Head of caudate nucleus (tissue), 42 donors: Measurements from ENCODE around the gene ANXA11.

Experiments
- DNase-seq, 42 donors: peaks; one replicate each; pipeline versions ENCODE4 v3.0.0 to v3.0.0-alpha.2; 2020 to 2021; ENCODE audit warnings: mixed read lengths in 7 of 42
- intact Hi-C: fragments of 100-400 bp; cut with DNase I; formaldehyde crosslinking; loops from one replicate; pipeline ENCODE4 v1.15.0; 2022

The ANXA11 gene

GRCh38 chr10:80171248-80171660, 34.1 kb downstream of the ANXA11 start:
- no peak for DNase-seq
- intact Hi-C loops: no loop called here

DNA sequence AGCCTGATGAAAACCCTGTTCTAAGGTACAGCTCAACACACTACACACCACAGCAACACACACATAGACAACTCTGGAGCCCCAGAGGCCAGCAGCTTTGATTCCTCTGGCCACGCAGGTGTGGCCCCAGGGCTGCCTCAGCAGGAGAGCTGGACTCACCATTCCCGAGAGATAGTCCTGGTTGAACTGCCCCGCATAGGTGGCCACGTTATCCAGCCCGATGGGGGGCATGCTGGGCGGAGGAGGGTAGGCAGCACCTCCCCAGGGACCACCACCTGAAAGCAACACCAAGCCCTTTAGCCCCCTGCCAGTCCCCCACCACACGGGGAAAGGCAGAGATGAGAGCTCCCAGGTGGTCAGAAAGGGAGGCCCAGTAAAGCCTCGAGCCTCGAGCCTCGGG, 34.7 kb downstream of the ANXA11 start:
- intact Hi-C loops: no loop called here
- DNase-seq: peak in 1 of 42 donors; percentile 10

GRCh38 chr10:80170026-80170425, 35.3 kb downstream of the ANXA11 start:
- intact Hi-C loops: no loop called here
- no peak for DNase-seq

GRCh38 chr10:80168679-80169380, 36.5 kb downstream of the ANXA11 start:
- intact Hi-C loops: no loop called here
- no peak for DNase-seq

GRCh38 chr10:80168162-80168511, 37.2 kb downstream of the ANXA11 start:
- intact Hi-C loops: no loop called here
- DNase-seq: peak in 1 of 42 donors; percentile 25

DNA sequence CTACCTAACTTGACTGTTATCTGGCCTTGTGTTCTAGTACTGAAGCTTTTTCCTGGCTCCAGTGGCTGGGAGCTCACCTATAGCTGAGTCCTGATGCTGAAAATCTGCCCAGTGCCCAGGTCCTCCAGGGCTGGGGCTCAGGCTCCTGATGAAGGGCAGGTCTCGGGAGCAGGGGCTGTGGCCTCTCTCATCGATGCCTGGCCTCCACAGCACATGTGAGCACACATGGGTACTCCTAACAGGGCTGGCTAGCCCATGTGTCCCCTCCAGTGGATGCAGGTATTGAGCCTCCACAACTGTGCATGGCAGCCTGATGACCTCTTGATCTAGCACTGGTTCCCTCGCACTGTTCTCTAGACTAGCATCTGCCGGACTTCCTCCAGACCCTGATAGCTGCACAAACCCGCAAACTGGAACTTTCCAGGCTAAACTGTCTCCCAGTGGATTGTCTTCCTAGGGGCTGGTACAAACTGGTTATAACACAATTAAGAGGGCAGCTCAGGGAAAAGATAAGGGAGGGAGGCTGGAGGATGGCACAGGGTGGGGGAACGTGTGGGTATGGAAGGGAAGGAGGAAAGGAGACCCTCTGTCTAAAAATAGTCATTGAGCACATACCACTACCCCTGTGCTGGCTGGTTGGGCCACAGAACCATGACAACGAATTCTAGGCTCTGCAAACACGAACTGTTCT, 37.7 kb downstream of the ANXA11 start:
- DNase-seq: no peak
- intact Hi-C loops: no loop called here

DNA sequence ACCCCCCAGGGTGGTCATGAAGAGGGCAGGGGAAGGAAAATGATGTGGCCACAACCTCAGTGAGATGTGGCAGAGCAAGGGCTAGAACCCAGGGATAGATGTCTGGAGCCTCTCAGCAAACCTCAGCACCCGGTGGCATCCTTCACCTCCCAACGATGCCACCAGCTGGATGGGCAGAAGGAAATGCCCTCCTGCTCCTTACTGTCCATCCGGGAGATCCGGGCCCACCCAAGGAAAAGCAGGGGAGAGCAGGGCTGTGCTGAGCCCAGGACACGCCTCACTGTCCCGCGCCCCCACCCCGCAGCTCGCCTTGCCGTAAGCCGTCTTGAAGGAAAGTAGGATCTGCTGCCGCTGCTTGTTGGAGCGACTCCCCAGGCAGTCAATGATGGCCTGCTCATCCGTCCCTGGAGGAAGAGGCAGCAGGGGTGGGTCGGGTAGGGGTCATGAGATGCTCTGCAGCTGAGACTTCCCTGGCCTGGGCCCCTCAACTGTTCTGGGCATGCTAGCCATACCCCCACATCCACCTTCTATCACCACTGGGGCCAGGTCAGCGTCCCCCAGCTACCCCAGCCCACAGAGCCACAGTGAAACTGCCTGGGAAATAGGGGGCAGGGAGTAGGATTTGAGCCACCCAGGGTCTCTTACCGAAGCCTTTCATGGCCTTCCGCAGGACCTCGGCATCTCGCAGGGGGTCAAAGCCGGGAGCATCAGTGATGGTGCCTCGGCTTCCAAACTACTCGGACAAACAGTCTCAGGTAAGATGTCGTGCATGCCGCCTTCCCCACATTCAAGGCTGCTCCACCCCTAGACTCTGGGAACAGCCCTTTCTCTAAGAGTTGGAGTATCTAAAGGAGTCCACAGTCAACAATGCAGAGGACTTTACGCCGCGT, 38.5 kb downstream of the ANXA11 start:
- no peak for DNase-seq
- intact Hi-C loops: no loop called here

GRCh38 chr10:80165173-80165572, 40.2 kb downstream of the ANXA11 start:
- intact Hi-C loops: no loop called here
- DNase-seq: no peak

DNA sequence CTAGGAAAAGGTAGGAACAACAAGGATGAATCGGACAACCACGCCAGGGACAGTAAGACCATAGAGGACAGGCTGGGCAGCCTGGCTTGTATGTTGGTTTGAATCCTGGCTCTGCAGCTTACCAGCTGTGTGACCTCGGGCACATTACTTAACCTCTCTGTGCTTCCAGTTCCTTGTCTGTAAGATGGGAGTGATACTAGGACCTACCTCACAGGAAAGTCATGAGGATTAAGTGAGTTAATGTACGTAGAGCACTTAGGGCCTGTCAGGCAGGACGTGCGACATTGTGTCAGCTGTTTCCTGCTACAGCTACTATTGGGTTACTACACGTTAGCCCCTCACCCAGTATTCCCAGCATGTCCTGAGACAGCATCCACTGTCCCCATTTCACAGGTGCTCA, 40.7 kb downstream of the ANXA11 start:
- intact Hi-C loops: no loop called here
- no peak for DNase-seq

- peak in 1 of 42 donors; percentile 0 for DNase-seq
- intact Hi-C loops: no loop called here
Observed at GRCh38 chr10:80163741-80164341, 41.5 kb downstream of the ANXA11 start.

DNA sequence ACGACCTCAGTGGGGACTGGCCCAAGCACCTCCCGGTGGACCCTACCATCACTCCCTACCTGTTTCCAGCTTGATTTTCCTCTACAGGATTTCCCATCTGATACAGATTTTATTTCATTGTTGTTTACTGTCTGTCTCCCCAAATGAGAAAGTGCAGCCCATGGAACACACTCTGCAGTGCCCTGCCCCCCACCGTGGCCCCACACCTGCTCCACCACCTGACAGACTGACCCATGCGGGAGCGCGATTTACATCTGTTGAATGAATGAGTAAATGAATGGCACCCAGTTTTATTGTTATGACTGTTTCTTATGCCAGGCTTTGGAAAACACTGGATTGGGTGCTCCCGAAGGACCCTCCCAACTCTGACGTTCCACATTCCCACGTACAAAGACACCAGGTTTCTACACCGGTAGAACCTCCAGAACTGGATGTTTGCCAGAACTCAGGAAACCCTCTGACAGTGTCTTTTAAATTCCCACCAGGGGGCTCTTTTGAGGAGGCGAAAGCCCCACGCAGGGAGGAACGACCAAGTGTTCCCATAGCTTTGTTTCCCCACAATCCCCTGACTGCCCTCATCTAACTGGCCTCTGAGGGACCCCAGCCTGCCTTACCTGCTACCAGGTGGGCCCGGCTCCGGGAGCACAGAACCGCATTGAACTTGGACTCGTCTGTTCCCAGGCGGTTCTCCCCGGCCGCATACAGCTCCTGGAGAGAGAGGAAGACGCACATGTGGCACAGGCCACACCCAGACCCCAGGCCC, 43.8 kb downstream of the ANXA11 start:
- peak in 1 of 42 donors; percentile 26 for DNase-seq
- intact Hi-C loops: no loop called here

DNA sequence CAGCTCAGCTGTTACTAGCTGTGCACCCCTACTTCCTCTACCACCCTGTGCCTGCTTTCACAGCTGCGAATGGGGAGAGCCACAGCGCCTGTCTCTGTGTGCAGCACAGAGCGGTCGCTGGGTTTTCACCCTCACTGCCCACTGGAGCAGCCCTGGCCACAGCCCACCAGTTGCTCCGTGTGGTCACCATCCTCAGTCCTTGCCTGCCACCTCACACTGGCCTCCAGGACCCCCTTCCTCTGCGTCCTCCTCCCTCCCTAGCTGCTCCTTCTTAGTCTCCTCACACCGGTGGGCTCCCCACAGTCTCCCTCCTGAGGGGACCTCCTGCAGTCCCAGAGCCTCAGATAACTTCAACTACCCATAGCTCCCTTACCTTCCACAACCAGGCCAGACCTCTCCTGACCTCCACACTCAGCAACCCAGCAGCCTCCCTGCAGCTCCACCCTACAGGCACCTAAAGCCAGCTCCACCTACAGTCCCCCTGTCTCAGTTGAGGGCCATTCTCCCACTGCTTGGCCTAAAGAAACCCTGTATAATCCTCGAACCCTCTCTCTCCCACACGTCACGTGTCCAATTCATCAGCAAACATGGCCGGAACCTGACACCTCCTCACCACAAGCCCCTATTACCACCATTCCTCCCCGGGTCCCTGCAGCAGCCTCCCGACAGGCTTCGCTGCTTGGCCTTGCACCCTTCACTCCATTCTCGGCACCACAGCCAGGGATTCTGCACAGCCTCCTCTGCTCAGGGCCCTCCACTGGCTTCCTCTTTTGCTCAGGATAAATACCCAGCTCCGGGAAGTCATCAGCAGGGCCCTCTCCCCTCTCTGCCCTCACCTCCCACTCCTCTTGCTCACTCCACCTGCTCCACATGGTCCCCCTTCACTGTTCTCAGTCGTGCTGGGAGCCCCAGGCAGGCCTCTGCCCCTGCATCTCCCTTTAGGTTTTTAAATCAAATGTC, 44.7 kb downstream of the ANXA11 start:
- intact Hi-C loops: no loop called here
- no peak for DNase-seq

GRCh38 chr10:80159166-80159873, 46.0 kb downstream of the ANXA11 start:
- no peak for DNase-seq
- intact Hi-C loops: loop anchor here (10.0 kb wide), 1 partner anchor 45 kb away; the partner anchor contains the start of gene ANXA11

DNA sequence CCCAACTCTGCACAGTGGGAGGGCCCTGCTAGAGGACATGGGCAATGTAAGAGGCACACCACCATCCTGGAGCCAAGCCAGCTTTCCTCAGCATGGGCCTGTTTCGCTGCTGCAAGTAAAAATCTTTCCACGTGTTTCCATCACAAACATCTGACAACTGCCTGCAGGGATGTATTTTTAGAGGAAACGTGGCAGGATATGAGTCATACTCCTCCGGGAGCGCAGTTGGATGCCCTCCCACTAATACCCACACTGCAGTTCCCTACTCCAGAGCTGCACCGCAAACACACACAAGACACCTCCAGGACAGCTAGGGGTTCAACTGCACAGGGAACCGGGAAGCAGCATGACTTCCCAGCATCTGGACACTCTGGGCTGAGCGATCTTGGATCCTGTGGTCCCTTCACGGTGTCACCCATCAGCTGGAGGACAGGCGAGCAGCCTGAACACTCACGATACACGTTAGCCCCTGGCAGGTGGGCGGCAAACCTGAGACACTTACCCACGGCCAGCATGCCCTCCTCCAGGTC, 46.7 kb downstream of the ANXA11 start:
- intact Hi-C loops: loop anchor here (10.0 kb wide), 1 partner anchor 46 kb away; the partner anchor contains the start of gene ANXA11
- DNase-seq: peak; percentile 35 to 91 (median 70)

DNA sequence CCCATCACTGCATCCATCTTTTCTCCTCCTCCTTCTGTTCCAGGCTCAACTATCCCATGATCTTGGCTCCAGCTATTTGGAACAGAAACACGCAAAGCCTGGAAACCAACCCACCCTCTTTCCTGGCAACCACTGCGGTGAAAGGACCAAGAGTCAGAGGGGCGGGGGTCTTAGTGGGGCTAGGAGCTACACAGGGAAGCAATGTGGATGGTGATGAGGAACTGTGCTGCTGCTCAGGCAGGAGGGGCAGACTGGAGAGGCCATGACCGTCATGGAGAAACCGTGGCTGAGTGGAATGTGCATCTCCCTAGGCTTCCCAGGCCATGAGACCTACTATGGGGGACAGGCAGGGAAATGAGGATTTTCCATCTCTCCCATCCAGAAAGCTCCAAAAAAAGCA, 47.2 kb downstream of the ANXA11 start:
- DNase-seq: no peak
- intact Hi-C loops: loop anchor here (10.0 kb wide), 1 partner anchor 47 kb away; the partner anchor contains the start of gene ANXA11

DNA sequence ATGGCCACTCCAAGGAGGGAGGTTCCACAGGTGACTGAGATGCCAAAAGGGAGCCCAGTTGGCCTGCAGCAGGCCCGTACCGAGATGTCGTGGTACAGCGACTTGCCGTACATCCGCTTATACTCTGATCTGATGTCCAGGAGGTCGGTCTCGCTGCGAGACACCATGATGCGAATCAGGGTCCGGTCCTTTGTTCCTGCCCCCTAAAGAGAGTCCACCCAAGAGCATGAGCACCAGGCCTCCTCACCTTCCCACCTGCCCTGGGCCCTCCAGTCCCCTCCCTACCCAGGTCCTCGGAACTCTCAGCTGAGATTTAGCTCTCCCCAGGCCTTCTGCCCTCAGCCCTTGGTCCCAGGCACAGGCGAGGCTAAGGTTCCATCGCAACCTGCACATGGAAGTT, 47.8 kb downstream of the ANXA11 start:
- intact Hi-C loops: loop anchor here (10.0 kb wide), 1 partner anchor 47 kb away; the partner anchor contains the start of gene ANXA11
- no peak for DNase-seq
